ENCODE data around the gene PRDM15. TPM values are rescaled to one million over a fixed set of nuclear protein-coding genes. Genes with fewer than 3 reads are reported as not detected.

The PRDM15 gene
- total RNA-seq, 6 experiments from 2014 or later: 3.4 to 4.9 (median 4.0) TPM

DNA sequence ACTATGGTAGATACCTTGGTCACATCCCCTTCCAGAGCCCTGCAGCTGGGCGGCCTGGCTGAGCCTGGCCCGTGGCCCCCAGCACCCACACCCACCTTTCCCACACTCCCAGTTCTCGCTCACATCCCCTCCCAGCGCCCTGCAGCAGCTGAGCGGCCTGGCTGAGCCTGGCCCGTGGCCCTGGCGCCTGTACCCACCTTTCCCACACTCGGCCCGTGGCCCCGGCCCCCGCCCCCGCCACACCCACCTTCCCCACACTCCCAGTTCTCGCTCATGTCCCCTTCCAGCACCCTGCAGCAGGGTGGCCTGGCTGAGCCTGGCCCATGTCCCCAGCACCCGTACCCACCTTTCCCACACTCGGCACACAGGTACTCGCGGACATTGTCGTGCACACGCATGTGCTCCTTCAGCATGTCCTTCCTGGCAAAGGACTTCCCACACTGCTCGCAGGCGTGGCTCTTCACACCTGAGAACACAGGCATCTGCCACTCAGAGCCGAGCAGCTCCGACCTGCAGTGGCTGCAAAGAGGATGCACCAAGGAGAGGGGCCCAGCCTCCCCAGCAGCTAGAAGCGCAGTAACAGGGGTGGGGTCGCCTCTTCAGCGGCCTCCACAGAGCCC, 59.8 kb downstream of the PRDM15 start:
- H3K9me3 Mint-ChIP-seq: no peaks in the 10 kb centered on the region
- peaks cover 11% of the 10 kb centered on the region for H3K4me1 Mint-ChIP-seq (ENCODE audit: low read depth)
- no peaks in the 10 kb centered on the region for H3K27me3 Mint-ChIP-seq (ENCODE audit: insufficient read depth)
- TF ChIP-seq CTCF (IDR thresholded peaks at IDR 0.05): no peak
- H3K27ac Mint-ChIP-seq: no peak overlapping the region
- DNase-seq: no peak
- H3K4me3 Mint-ChIP-seq: no peak overlapping the region
- H3K36me3 Mint-ChIP-seq (ENCODE audit: low read depth): peaks cover 10% of the 10 kb centered on the region

DNA sequence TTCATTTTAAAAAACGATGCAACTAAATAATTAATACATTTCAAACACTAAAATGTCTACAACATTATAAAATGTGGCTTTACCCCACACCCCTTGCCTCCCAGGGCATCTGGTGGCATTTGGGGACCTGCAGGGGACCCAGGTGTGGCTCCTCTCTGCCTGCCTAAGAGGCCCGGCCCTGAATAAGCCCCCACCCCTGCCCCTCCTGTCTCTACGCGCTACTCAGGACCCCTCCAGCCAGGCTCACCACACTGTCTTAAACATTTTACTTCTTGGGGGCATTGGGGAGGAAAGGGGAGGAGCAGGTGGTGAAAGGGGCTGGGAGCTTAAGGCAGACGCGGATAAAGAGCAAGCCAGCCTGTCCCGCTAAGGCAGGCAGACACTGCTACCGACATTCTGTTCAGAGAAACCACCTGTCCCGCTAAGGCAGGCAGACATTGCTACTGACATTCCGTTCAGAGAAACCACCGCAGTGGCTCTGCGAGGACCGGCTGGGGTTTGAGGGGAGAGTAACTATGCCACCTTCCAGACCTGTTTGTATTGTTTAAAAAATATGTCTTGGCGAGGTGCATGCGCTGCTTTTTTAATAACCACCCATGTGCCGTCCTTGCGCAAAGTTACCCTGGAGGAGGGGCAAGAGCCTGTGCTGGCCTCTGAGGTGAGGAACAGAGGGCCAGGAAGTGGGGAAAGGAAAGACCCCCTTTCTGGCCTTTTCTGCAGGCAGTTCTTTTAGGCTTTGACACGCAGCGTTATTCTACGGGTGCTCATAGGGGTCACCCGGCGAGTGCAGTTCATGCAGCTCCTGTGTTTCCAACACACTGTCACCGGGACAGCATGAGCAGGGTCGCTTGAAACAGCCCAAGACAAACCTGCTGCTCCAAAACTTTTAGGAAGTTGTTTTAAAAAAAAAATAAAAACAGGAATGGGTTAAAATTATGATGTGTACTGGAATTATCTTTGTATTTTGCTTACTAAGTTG, 61.0 kb downstream of the PRDM15 start:
- no peaks in the 10 kb centered on the region for H3K9me3 Mint-ChIP-seq
- TF ChIP-seq CTCF (IDR thresholded peaks at IDR 0.05): no peak

DNA sequence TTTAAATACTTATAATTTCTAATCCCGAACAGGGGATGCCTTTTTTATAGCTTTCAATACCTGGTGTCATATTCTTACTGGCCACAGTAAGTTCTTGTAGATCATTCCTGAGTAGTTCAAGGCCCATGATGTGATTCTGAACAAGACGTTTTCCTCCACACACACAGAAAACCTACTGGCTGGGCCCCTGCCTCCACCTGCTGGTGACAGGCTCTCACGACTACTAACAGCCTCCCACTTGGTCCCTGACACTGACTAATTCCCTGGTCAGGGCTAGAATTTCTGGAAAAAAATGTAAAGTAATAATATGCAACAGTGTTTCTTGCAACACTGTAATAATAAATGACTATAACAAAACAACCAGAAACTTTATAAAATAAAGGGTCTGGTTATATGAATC, 61.9 kb downstream of the PRDM15 start:
- Mint-ChIP-seq H3K4me1 (ENCODE audit: low read depth) (peaks cover 11% of the 10 kb centered on the region), H3K9me3 (no peaks in the 10 kb centered on the region), H3K4me3 (no peak overlapping the region), H3K36me3 (ENCODE audit: low read depth) (peaks cover 6% of the 10 kb centered on the region), H3K27me3 (ENCODE audit: insufficient read depth) (no peaks in the 10 kb centered on the region), H3K27ac (peak overlapping the region; percentile 22)
- peak; percentile 75 for TF ChIP-seq CTCF (IDR thresholded peaks at IDR 0.05)
- DNase-seq: peak; percentile 74

More for the DNA sequence above, 61.0 kb downstream of the PRDM15 start:
- H3K4me3 Mint-ChIP-seq: no peak overlapping the region
- peaks cover 11% of the 10 kb centered on the region for H3K4me1 Mint-ChIP-seq (ENCODE audit: low read depth)
- H3K27ac Mint-ChIP-seq: no peak overlapping the region
- peaks cover 9% of the 10 kb centered on the region for H3K36me3 Mint-ChIP-seq (ENCODE audit: low read depth)
- DNase-seq: no peak
- H3K27me3 Mint-ChIP-seq (ENCODE audit: insufficient read depth): no peaks in the 10 kb centered on the region

DNA sequence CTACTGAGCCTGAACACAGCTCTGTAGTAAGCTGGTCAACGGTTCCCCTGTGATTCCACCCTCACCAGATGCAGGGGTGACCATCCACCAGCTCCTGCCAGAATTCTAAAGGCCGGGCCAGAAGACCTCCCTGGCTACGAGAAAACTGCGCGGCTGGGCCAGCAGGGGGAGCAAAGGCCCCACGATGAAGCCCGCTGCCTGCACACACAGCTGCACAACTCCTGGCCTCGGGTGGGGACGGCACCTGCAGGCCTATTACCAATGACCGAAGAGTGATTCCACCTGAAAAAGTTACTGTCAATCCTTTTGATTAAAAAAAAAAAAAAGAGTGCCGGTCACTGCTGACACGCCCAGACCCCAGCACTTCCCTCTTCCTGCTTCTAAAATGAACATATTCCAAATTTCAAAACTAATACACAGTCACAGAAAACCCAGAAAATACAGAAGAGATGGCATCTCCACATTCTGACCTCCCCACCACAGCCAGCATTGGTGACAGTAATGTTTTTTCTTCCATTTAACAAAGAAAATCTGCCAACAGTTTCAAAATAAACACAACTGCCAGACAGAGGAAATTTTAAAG, 62.5 kb downstream of the PRDM15 start:
- Mint-ChIP-seq H3K27ac (peak overlapping the region; percentile 22; the same call in 1 of the 2 replicates), H3K9me3 (no peaks in the 10 kb centered on the region), H3K4me3 (no peak overlapping the region), H3K36me3 (ENCODE audit: low read depth) (peaks cover 6% of the 10 kb centered on the region), H3K4me1 (ENCODE audit: low read depth) (peaks cover 11% of the 10 kb centered on the region), H3K27me3 (ENCODE audit: insufficient read depth) (no peaks in the 10 kb centered on the region)
- TF ChIP-seq CTCF (IDR thresholded peaks at IDR 0.05): peak; percentile 83
- DNase-seq: peak; percentile 23

DNA sequence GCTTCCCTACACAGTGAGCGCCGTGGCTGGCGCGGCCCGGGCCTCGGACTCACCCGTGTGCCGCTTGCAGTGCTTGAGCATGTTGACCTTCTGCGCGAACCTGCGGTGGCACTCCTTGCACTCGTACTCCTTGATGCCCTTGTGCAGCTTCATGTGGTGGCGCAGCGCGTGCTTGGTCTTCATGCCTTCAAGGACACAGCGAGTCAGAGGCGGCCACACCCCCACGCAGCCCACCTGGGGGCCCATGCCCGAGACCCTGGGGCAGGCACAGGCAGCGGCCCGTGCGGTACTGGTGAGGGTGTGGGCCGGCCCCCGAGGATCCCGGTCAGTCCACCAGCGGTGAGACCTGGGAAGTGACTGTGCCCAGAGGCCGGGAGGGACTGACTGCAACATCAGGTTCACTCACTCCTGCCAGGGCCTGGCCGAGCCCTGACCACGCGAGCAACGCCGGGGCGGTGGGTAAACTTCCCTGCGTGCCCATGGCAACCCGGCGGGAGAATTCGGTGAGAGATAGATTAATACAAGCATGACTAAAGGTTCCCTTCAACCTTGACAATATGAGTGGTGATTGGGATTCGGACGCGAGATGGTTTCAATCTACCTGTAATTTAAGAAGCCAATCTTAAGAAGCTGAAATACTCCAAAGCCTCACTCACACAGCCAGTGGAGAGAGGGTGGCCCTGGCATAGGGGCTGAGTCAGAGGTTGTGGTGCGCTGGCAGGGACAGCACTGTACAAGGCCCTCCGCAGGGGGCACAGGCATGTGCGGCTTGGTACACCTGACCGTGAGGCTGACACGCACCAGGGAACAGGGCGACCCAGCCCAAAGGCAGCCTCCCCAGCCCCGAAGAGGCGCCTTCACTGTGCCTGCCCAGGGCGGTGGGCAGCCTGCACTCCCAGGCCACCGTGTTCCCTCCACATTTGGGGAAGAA, 63.2 kb downstream of the PRDM15 start:
- no peaks in the 10 kb centered on the region for H3K9me3 Mint-ChIP-seq
- TF ChIP-seq CTCF (IDR thresholded peaks at IDR 0.05): no peak
- H3K36me3 Mint-ChIP-seq (ENCODE audit: low read depth): peaks cover 9% of the 10 kb centered on the region
- no peak overlapping the region for H3K27ac Mint-ChIP-seq
- H3K4me3 Mint-ChIP-seq: no peak overlapping the region
- no peaks in the 10 kb centered on the region for H3K27me3 Mint-ChIP-seq (ENCODE audit: insufficient read depth)
- peaks cover 11% of the 10 kb centered on the region for H3K4me1 Mint-ChIP-seq (ENCODE audit: low read depth)
- no peak for DNase-seq

Measured in HFFc6 (cell line).